Naive thymus-derived CD8-positive, alpha-beta T cell (primary cell): ENCODE measurements around the gene PARVB. TPM values are rescaled to one million over a fixed set of nuclear protein-coding genes. Genes with fewer than 3 reads are reported as not detected.

Experiments used
- ATAC-seq, 2 donors: fragments of 150-1000 bp; cut with Tn5 transposase in 1 of 2; sonication (Bioruptor Pico), chemical (Tn5 transposase) in 1 of 2; 1 replicate in 1 of 2; 2 replicates in 1 of 2; pipeline ENCODE4 v1.10.0; 2021; ENCODE audit warnings: mild to moderate bottlenecking in 2 of 2, moderate library complexity in 2 of 2
- POLR2A ChIA-PET: fragments of 350-600 bp; sonication (Branson Sonifier 250); formaldehyde crosslinking; loops from one replicate; lab custom pipeline; 2021; ENCODE audit warnings: antibody characterized with exemption; lab: Charles Lee
- DNase-seq, 10 donors: peaks; one replicate each; pipeline versions ENCODE4 v3.0.0 to v3.0.0-alpha.2; 2020 to 2022
- H3K27ac Mint-ChIP-seq, 10 donors: one replicate each; pipeline ENCODE4 v1.8.0; 2020 to 2022; ENCODE audit warnings: mild to moderate bottlenecking in 10 of 10, mixed read lengths in 10 of 10, moderate library complexity in 4 of 10, inconsistent platforms in 1 of 10
- H3K27me3 Mint-ChIP-seq, 5 donors: one replicate each; pipeline ENCODE4 v1.8.0; 2021 to 2022; ENCODE audit warnings: mixed read lengths in 5 of 5
- H3K36me3 Mint-ChIP-seq, 3 donors: one replicate each; pipeline ENCODE4 v1.8.0; 2020 to 2022; ENCODE audit warnings: mixed read lengths in 3 of 3, mild to moderate bottlenecking in 2 of 3, inconsistent platforms in 1 of 3
- H3K4me1 Mint-ChIP-seq, 4 donors: one replicate each; pipeline ENCODE4 v1.8.0; 2021 to 2022; ENCODE audit warnings: mixed read lengths in 4 of 4
- H3K4me3 Mint-ChIP-seq, 10 donors: one replicate each; pipeline ENCODE4 v1.8.0; 2020 to 2022; ENCODE audit warnings: mild to moderate bottlenecking in 10 of 10, mixed read lengths in 10 of 10, moderate library complexity in 6 of 10, inconsistent platforms in 1 of 10
- H3K9me3 Mint-ChIP-seq, 9 donors: one replicate each; pipeline ENCODE4 v1.8.0; 2020 to 2022; ENCODE audit warnings: mixed read lengths in 9 of 9, mild to moderate bottlenecking in 3 of 9, inconsistent platforms in 1 of 9, moderate library complexity in 1 of 9
- polyA plus RNA-seq, 3 donors: library from polyadenylated mRNA; unstranded; fragments of 300-500 nt; fragmentation: Illumina TruSeq; gene quantifications; one replicate each; pipeline ENCODE4 v1.2.3, GENCODE V29; 2021
- total RNA-seq, 8 experiments: library from RNA in 2 of 8; stranded (reverse) in 2 of 8; gene quantifications; one replicate each; pipeline ENCODE4 v1.2.3 and lab custom pipeline; 2021 to 2026

The PARVB gene
- total and polyA plus RNA-seq, 5 experiments from 2014 or later, result 0.91 to 7.0 (median 6.9) TPM; not detected in 2

DNA sequence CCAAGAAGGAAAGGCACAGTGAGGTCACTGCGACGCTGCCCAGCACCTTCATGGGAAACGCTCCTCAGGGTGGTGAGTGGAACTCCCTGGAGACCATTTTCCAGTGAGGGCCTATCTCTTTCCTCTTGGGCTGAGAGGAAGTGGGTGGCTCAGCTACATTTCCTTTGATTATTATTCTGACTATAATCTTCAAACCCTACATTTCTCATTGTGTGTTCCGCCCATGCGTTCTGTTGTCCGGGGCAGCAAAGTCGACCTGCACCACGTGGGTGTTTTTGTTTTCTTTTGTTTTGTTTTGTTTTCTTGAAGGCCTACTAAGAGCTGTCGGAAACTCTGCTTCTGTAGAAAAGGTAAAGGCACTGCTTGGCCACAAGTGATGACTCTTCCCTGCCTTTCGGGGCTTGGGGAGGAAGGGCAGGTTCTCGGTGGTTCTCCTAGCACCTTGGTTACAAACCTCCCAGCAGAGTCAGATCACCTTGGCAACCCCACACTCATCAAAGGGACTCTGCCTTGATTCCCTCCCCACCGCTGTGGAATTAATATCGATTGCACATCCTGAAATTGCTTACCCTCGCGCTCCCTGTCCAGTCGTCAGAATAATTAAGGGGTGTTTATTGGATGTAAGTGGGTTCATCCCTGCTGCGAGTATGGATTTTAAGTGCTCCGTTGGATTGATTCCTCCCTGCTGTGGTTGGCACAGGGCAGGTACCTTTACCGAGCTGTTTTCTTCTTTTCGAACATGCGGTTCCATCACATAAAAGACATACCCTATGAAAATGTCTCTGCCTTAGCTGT, 7.3 kb downstream of the PARVB start:
- peaks cover 12 to 34% (median 20%) of the 10 kb centered on the region in 4 donors for H3K4me1 Mint-ChIP-seq
- peak in 1 of 2 donors; percentile 20 for ATAC-seq
- POLR2A ChIA-PET, result no interaction called here
- no peak for DNase-seq
- H3K4me3 Mint-ChIP-seq, result peak overlapping the region in 4 of 10 donors; percentile 36 to 48 (median 40)
- H3K36me3 Mint-ChIP-seq, result no peaks in the 10 kb centered on the region
- H3K9me3 Mint-ChIP-seq, result no peaks in the 10 kb centered on the region
- peak overlapping the region in 6 of 10 donors; percentile 0 to 69 (median 56) for H3K27ac Mint-ChIP-seq
- peaks cover 3 to 20% (median 9%) of the 10 kb centered on the region in 5 donors for H3K27me3 Mint-ChIP-seq

- H3K27ac Mint-ChIP-seq, result peak overlapping the region in 2 of 10 donors; percentile 5 to 9
- no peaks in the 10 kb centered on the region for H3K36me3 Mint-ChIP-seq
- DNase-seq (no peak), ATAC-seq (no peak)
- no peak overlapping the region for H3K4me3 Mint-ChIP-seq
- H3K4me1 Mint-ChIP-seq, result peaks cover 7 to 25% (median 11%) of the 10 kb centered on the region in 4 donors
- POLR2A ChIA-PET, result no interaction called here
- H3K9me3 Mint-ChIP-seq, result no peaks in the 10 kb centered on the region
- H3K27me3 Mint-ChIP-seq, result peaks cover 0 to 12% (median under 1%) of the 10 kb centered on the region in 5 donors
Measured at GRCh38 chr22:44032126-44032730, 8.1 kb downstream of the PARVB start.

DNA sequence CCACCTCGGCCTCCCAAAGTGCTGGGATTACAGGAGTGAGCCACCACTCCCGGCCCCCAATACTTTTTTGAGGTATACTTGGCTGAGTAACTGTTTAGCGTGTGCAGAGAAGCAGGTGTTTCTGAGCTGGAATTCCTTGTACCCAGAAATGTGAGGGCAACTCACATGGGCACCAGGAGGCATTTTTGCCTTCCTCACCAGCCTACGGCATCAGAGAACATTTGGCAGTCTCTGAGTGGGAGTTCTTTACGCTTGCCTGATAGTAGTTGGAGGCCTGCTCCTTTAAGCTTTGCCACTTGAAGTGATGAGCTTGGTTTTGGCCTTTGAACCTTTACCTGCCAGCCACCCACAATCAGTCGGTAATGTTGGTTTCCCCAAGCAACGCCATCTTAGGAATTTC, 9.2 kb downstream of the PARVB start:
- no peaks in the 10 kb centered on the region for H3K9me3 Mint-ChIP-seq
- no peaks in the 10 kb centered on the region for H3K36me3 Mint-ChIP-seq
- H3K27ac Mint-ChIP-seq, result no peak overlapping the region
- H3K4me1 Mint-ChIP-seq, result peaks cover 4 to 19% (median 13%) of the 10 kb centered on the region in 4 donors
- DNase-seq (no peak), ATAC-seq (no peak)
- POLR2A ChIA-PET, result no interaction called here
- H3K27me3 Mint-ChIP-seq, result peaks cover 0 to 8% (median 6%) of the 10 kb centered on the region in 5 donors
- no peak overlapping the region for H3K4me3 Mint-ChIP-seq

GRCh38 chr22:44033694-44034093, 9.6 kb downstream of the PARVB start:
- POLR2A ChIA-PET, result no interaction called here
- Mint-ChIP-seq H3K9me3 (no peaks in the 10 kb centered on the region), H3K27ac (no peak overlapping the region), H3K36me3 (no peaks in the 10 kb centered on the region), H3K4me1 (peaks cover 4 to 18% (median 13%) of the 10 kb centered on the region in 4 donors), H3K27me3 (peaks cover 0 to 12% (median 5%) of the 10 kb centered on the region in 5 donors), H3K4me3 (no peak overlapping the region)
- DNase-seq (no peak), ATAC-seq (no peak)

DNA sequence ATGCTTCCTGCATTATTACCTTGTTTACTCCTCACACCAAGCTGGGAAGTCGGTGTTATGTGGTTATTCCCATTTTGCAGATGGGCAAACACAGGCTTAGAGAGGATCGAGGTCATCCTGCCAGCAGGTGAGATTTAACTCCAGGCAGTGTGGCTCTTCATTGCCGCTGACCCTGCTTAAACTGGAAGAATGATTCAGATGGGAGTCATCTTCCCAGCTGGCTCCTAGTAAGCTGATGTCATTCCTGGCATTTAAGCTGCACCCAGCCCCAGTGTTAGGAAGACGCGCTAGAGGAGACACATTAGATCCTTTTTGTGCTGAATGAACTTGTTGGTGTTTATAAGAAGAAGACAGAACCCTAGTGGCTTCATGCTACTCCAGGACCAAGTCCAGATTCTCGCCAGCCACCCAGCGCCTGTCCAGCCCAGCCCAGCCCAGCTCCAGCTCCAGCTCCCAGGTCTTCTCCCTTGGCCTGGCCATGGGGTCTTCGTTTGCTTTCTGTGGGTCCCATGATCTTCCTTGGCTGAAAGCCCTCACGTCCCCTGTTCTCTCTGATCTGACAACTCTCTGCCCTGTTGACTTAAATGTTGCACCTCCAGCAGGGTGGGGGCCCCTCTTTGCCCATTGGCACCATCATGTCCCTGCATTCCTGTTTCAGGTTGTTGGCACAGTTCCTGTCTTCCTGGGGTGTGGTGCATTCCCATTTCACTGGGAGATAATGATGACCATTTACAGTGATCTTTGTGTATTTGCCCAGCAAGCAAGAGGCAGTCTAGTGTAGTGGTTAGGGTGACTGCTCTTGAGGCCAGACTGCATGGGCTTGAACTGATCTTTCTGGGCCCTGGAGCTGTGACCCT, 13.6 kb downstream of the PARVB start:
- Mint-ChIP-seq H3K4me3 (no peak overlapping the region), H3K27me3 (peaks cover 2 to 15% (median 5%) of the 10 kb centered on the region in 5 donors), H3K4me1 (peaks cover 7 to 9% (median 8%) of the 10 kb centered on the region in 4 donors), H3K9me3 (no peaks in the 10 kb centered on the region), H3K27ac (peak overlapping the region in 1 of 10 donors; percentile 54), H3K36me3 (peaks cover 0 to 4% (median 0%) of the 10 kb centered on the region in 3 donors)
- no peak for DNase-seq
- POLR2A ChIA-PET, result no interaction called here
- ATAC-seq, result no peak

DNA sequence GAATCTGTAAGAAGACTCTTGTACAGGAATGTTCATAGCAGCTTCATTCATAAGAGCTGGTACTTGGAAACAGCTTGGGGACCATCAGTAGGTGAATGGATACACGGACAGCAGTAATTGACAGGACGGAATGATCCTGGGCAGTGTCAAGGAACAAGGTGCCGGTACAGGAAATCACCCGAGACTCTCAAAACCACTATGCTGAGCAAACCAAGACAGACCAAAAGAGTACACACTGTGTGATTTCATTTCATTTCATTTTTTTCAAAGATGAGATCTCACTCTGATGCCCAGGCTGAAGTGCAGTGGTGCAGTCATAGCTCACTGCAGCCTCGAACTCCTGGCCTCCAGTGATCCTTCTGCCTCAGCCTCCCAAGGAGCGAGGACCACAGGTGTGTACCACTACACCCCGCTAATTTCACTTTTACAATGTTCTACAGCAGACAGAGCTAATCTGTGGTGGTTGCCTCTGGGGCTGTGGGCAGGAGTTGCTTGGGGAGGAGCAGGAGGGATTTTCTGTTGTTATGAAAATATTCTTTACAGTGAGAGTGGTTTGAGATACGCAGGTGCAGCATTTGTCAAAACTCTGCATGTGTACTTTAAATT, 15.6 kb downstream of the PARVB start:
- Mint-ChIP-seq H3K4me3 (no peak overlapping the region), H3K4me1 (peaks cover 10 to 15% (median 11%) of the 10 kb centered on the region in 4 donors), H3K36me3 (peaks cover 0 to 4% (median 0%) of the 10 kb centered on the region in 3 donors), H3K27me3 (peaks cover 2 to 15% (median 5%) of the 10 kb centered on the region in 5 donors), H3K27ac (peak overlapping the region in 1 of 10 donors; percentile 11), H3K9me3 (no peaks in the 10 kb centered on the region)
- POLR2A ChIA-PET, result no interaction called here
- ATAC-seq (peak in 1 of 2 donors; percentile 33), DNase-seq (no peak)

DNA sequence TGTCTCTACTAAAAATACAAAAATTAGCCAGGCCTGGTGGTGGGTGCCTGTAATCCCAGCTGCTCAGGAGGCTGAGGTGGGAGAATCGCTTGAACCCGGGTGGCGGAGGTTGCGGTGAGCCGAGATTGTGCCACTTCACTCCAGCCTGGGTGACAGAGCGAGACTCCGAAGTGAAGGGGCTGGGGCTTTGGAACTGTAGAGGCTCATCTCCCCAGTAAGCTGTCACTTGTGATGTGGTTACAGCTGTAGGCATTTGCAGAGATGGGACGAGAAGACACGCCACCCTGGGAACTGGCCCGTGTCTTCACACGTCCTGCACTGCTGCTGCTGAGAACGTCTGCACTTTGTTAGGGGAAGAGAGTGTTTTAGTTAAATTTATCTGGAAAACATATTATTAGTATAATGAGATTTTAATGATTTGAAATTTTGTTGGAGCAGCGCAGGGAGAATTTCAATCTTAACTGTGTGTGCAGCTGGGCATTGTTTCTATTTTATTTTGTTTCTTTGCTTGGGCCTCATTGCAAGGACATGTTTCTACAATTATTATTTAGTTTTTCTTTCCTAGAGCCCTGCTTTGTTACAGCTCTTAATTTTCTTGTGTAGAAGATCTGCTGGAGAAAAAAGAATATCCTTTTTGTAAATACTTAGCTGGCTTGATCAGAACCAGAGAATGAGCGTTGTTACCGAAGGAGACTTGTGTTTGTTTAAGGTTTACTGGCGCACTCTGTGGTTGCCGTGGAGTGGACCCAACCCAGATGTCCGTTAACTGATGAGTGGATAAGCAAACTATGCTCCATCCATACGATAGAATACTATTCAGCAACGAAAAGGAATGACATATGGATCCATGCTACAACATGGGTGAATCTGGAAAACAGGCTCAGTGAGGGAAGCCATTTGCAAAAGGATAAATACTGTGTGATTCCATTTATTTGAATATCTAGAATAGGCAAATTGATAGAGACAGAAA, 18.4 kb downstream of the PARVB start:
- ATAC-seq (peak in 1 of 2 donors; percentile 61), DNase-seq (no peak)
- H3K4me3 Mint-ChIP-seq, result no peak overlapping the region
- H3K27ac Mint-ChIP-seq, result peak overlapping the region in 2 of 10 donors; percentile 2 to 58
- H3K4me1 Mint-ChIP-seq, result peaks cover 10 to 19% (median 14%) of the 10 kb centered on the region in 4 donors
- H3K27me3 Mint-ChIP-seq, result peaks cover 2 to 15% (median 5%) of the 10 kb centered on the region in 5 donors
- H3K36me3 Mint-ChIP-seq, result peaks cover 0 to 4% (median 0%) of the 10 kb centered on the region in 3 donors
- POLR2A ChIA-PET, result no interaction called here
- H3K9me3 Mint-ChIP-seq, result no peaks in the 10 kb centered on the region

GRCh38 chr22:44045145-44045544, 21.0 kb downstream of the PARVB start:
- no peak overlapping the region for H3K27ac Mint-ChIP-seq

DNA sequence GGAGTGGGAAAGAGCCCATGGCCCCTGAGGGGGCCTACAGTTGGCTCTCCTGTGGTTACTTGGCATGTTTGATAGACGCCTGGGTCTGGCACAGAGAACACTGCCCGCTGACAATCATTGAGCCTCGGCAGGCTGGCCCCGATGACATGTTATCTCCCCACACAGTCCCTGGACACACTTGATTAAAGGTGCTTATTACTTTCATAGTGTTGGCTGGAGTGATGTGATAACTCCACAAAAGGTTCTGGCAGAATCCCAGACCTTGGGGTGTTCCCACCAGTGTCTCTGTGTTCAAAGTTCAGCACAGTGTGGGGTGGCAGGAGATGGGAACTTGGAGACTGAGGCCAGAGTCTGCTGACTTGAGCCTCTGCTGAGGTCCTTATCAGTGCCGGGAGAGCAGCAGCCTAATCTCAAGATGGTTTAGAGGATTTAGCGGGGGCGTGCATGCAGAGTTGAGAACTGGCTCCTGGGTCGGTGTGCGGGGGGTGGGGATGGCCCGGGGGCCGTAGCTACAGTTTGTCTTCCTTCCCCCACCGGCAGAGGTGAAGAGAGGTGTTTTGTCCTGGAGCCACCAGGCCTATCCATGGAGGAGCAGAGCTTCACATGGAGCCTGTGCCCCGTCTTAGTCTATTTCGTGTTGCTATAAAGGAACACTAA, 22.5 kb downstream of the PARVB start:
- ATAC-seq, result no peak
- Mint-ChIP-seq H3K27ac (no peak overlapping the region), H3K4me3 (no peak overlapping the region), H3K36me3 (no peaks in the 10 kb centered on the region), H3K4me1 (peaks cover 11 to 32% (median 22%) of the 10 kb centered on the region in 4 donors), H3K27me3 (peaks cover 2 to 13% (median 7%) of the 10 kb centered on the region in 5 donors), H3K9me3 (no peaks in the 10 kb centered on the region)
- POLR2A ChIA-PET, result no interaction called here
- no peak for DNase-seq

More at GRCh38 chr22:44045145-44045544, 21.0 kb downstream of the PARVB start:
- Mint-ChIP-seq H3K4me3 (no peak overlapping the region), H3K9me3 (no peaks in the 10 kb centered on the region), H3K4me1 (peaks cover 9 to 32% (median 14%) of the 10 kb centered on the region in 4 donors), H3K27me3 (peaks cover 0 to 4% (median 1%) of the 10 kb centered on the region in 5 donors), H3K36me3 (peaks cover 0 to 3% (median 0%) of the 10 kb centered on the region in 3 donors)
- ATAC-seq, result no peak
- no peak for DNase-seq
- POLR2A ChIA-PET, result no interaction called here

DNA sequence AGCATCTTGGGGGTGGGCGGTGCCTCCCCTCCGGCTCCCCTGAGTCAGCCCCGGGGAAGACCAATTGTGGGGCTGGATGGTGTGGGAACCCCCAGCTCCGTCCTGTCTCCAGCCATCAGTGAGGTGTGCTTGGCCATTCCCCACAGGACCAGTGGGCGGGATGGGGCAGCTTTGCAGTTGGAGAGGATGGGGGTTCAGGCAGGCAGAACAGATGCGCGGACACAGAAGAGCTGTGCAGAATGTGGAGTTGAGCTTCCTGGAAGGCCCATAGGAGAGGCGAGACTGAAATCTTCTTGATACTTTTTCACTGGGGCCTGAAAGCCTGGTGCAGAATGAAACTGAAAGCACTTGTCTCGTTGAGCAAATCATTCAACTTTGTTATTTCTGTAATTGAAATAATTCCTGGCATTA, 23.8 kb downstream of the PARVB start:
- H3K9me3 Mint-ChIP-seq, result no peaks in the 10 kb centered on the region
- ATAC-seq, result no peak
- H3K27me3 Mint-ChIP-seq, result peaks cover 2 to 14% (median 10%) of the 10 kb centered on the region in 5 donors
- peak overlapping the region in 1 of 10 donors; percentile 25 for H3K27ac Mint-ChIP-seq
- no peaks in the 10 kb centered on the region for H3K36me3 Mint-ChIP-seq
- peaks cover 9 to 25% (median 17%) of the 10 kb centered on the region in 4 donors for H3K4me1 Mint-ChIP-seq
- DNase-seq, result no peak
- POLR2A ChIA-PET, result no interaction called here
- H3K4me3 Mint-ChIP-seq, result peak overlapping the region in 2 of 10 donors; percentile 12 to 48
